ENCODE measurements around the gene TATDN2.

GRCh38 chr3:10224794-10225665 lies 23.2 kb upstream of the TATDN2 start:
- TF ChIP-seq POLR2A (IDR thresholded peaks at IDR 0.05; ENCODE audit: low read length) (no peak), GATA1 (IDR thresholded peaks at IDR 0.05; ENCODE audit: low read depth, low read length) (no peak)
